ENCODE results near the gene FXYD5. TPM values are rescaled to one million over a fixed set of nuclear protein-coding genes. Genes with fewer than 3 reads are reported as not detected.
A peak's percentile ranks its signal among the peaks of the same experiment; 100 is the strongest.
"Not testable (repeated sequence)": the region's sequence is repeated elsewhere in the genome, so short reads cannot be mapped to it uniquely, and the experiment has no call there.

Gene FXYD5
- polyA plus RNA-seq, 4 donors: 19.5 to 33.3 (median 25.7) TPM

- no peak for DNase-seq (ENCODE audit: low read depth in 4 of 4, low spot score in 2 of 4)
Measured at GRCh38 chr19:35119091-35119490, 35.4 kb upstream of the FXYD5 start.

GRCh38 chr19:35119578-35120155, 34.9 kb upstream of the FXYD5 start:
- DNase-seq (ENCODE audit: low read depth in 4 of 4, low spot score in 2 of 4): no peak

- DNase-seq (ENCODE audit: low read depth in 4 of 4, low spot score in 2 of 4): no peak
Measured at GRCh38 chr19:35120492-35120891, 34.0 kb upstream of the FXYD5 start.

- DNase-seq (ENCODE audit: low read depth in 4 of 4, low spot score in 2 of 4): no peak
Measured at GRCh38 chr19:35120898-35121297, 33.6 kb upstream of the FXYD5 start.

- DNase-seq (ENCODE audit: low read depth in 4 of 4, low spot score in 2 of 4): no peak
Measured at GRCh38 chr19:35122687-35123551, 31.6 kb upstream of the FXYD5 start.

DNA sequence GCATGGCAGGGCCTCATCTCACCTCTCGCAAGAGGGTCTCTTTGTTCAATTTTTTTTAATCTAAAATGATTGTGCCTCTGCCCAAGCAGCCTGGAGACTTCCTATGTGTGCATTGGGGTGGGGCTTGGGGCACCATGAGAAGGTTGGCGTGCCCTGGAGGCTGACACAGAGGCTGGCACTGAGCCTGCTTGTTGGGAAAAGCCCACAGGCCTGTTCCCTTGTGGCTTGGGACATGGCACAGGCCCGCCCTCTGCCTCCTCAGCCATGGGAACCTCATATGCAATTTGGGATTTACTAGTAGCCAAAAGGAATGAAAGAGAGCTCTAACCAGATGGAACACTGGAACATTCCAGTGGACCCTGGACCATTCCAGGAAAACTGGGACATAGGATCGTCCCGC, 31.0 kb upstream of the FXYD5 start:
- DNase-seq (ENCODE audit: low read depth in 4 of 4, low spot score in 2 of 4): no peak

GRCh38 chr19:35124098-35125060, 30.2 kb upstream of the FXYD5 start:
- DNase-seq (ENCODE audit: low read depth in 4 of 4, low spot score in 2 of 4): peak in 2 of 4 donors; percentile 84 to 89

- DNase-seq (ENCODE audit: low read depth in 4 of 4, low spot score in 2 of 4): no peak
Measured at GRCh38 chr19:35125270-35125717, 29.2 kb upstream of the FXYD5 start.

DNA sequence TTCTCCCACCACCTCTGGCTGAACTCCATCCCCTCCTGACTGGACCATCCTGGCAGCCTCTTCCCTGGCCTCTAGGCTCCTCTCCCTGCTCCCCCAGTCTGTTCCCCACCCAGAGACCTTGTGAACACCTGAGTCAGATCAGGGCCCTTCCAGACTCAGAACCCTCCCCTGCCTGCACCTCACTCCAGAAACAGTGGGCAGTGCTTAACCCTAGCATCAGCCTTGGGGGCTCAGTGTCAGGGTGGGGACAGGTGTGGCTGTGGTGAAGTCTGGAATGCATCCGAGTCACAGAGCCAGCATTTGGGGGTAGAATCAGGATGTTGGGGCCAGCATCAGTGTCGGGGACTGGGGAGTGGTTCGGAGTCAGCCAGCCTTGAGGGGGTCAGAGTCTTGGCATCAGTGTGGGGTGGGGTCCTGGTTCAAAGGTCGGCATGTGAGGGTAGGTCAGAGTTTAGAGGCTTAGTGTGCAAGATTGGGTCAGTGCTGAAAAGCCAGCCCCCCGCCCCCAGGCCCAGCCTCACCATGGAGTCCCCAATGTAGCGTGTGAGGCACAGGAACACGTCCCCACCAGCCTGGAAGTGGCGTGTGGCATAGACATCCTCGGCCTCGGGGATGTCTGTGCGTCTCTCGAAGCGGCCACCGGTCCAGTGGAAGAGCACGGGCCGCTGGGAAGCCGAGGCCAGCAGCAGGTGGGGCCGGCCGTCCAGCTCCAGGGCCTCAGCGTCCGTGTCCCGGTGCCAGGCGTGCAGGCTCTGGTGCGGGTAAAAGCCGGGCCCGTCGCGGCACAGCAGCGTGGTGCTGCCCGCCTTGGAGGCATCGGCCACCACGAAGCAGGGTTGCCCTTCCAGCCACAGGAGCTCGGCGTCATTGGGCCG, 28.5 kb upstream of the FXYD5 start:
- DNase-seq (ENCODE audit: low read depth in 4 of 4, low spot score in 2 of 4): no peak

DNA sequence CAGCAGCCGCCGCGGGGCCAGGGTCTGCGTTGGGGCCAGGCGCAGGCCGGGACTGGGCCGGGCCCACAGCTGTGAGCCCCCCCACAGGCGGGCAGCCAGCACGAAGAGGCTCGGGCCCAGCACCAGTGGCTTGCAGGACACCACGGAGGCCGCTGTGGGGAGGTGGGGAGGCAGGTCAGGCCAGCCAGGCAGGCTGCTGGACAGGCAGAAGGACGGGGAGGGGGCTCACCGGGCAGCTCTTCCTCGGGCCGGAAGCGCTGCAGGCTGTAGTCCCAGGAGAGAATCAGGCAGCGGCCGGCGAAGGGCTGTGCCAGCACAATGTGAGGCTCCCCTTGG, 27.9 kb upstream of the FXYD5 start:
- DNase-seq (ENCODE audit: low read depth in 4 of 4, low spot score in 2 of 4): no peak

- no peak for DNase-seq (ENCODE audit: low read depth in 4 of 4, low spot score in 2 of 4)
Measured at GRCh38 chr19:35127871-35128270, 26.7 kb upstream of the FXYD5 start.

- no peak for DNase-seq (ENCODE audit: low read depth in 4 of 4, low spot score in 2 of 4)
Measured at GRCh38 chr19:35128398-35129057, 26.0 kb upstream of the FXYD5 start.

GRCh38 chr19:35129724-35130274, 24.7 kb upstream of the FXYD5 start:
- DNase-seq (ENCODE audit: low read depth in 4 of 4, low spot score in 2 of 4): not testable (repeated sequence)

GRCh38 chr19:35130761-35131720, 23.5 kb upstream of the FXYD5 start:
- no peak for DNase-seq (ENCODE audit: low read depth in 4 of 4, low spot score in 2 of 4)

GRCh38 chr19:35132254-35132653, 22.3 kb upstream of the FXYD5 start:
- DNase-seq (ENCODE audit: low read depth in 4 of 4, low spot score in 2 of 4): no peak

DNA sequence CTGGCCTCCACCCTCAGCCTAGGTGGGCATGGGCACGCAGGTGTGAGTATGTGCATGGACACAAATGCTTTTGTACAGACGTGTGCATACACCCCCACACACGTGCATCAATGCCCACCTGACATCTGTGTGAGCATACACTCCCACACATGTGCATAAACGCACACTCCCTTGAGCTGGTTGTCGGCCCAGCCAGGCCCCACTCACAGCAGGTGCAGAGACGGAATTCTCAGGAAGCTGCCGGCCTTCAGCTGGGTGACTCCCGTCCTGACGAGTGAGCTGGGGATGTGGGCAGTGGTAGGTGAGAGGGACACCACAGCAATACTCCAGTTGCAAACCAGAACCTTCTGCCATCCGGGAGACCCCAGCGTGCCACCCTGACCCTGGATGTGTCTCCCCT, 20.7 kb upstream of the FXYD5 start:
- DNase-seq (ENCODE audit: low read depth in 4 of 4, low spot score in 2 of 4): no peak

- no peak for DNase-seq (ENCODE audit: low read depth in 4 of 4, low spot score in 2 of 4)
Measured at GRCh38 chr19:35134601-35135242, 19.8 kb upstream of the FXYD5 start, which contains the start of gene LGI4. TSS of gene LGI4 (minus strand) at chr19:35135059. CDS start at chr19:35134680, 379 bp downstream.
